GM19324 (cell line): Measurements from ENCODE around the gene CD70.
"Not testable (repeated sequence)": the region's sequence is repeated elsewhere in the genome, so short reads cannot be mapped to it uniquely, and the experiment has no call there.

Experiments
- ATAC-seq: cut with Tn5 transposase; IDR thresholded peaks from one replicate; pipeline ENCODE4 v1.9.1; 2021; ENCODE audit warnings: mild to moderate bottlenecking, moderate library complexity; ENCODE audit not compliant: unreplicated experiment, low FRiP score

Gene CD70

GRCh38 chr19:6598254-6598892 lies 7.4 kb upstream of the CD70 start:
- ATAC-seq, result not testable (repeated sequence)

GRCh38 chr19:6597471-6598253 lies 6.7 kb upstream of the CD70 start:
- ATAC-seq, result not testable (repeated sequence)

GRCh38 chr19:6596621-6597020 lies 5.7 kb upstream of the CD70 start:
- ATAC-seq, result no peak

GRCh38 chr19:6593651-6594416 lies 2.9 kb upstream of the CD70 start:
- ATAC-seq, result no peak

- peak; percentile 9 for ATAC-seq
Measured at GRCh38 chr19:6590258-6590826, 608 bp downstream of the CD70 start.

GRCh38 chr19:6589711-6590257 lies 1.2 kb downstream of the CD70 start:
- no peak for ATAC-seq

GRCh38 chr19:6588508-6589345 lies 2.2 kb downstream of the CD70 start:
- no peak for ATAC-seq

- no peak for ATAC-seq
Measured at GRCh38 chr19:6587998-6588507, 2.9 kb downstream of the CD70 start.

- no peak for ATAC-seq
Measured at GRCh38 chr19:6587093-6587820, 3.7 kb downstream of the CD70 start.

- ATAC-seq, result no peak
Measured at GRCh38 chr19:6586726-6587092, 4.2 kb downstream of the CD70 start.

- ATAC-seq, result no peak
Measured at GRCh38 chr19:6586056-6586455, 4.9 kb downstream of the CD70 start.

- ATAC-seq, result not testable (repeated sequence)
Measured at GRCh38 chr19:6582515-6583484, 8.2 kb downstream of the CD70 start.

- ATAC-seq, result no peak
Measured at GRCh38 chr19:6580313-6580712, 10.6 kb downstream of the CD70 start.

- no peak for ATAC-seq
Measured at GRCh38 chr19:6579450-6580178, 11.3 kb downstream of the CD70 start.

GRCh38 chr19:6577476-6578125 lies 13.3 kb downstream of the CD70 start:
- ATAC-seq, result peak; percentile 79

GRCh38 chr19:6576869-6577475 lies 14.0 kb downstream of the CD70 start:
- no peak for ATAC-seq
